NCI-H1694 treated with DMSO at 0.1 percent for 48 hours (cell line): ENCODE results near the gene CYBC1.
"Not testable (repeated sequence)": the region's sequence is repeated elsewhere in the genome, so short reads cannot be mapped to it uniquely, and the experiment has no call there.

Source experiments
- DNase-seq: peaks from one replicate; lab custom pipeline; 2025; lab: John Stamatoyannopoulos, UW

The CYBC1 gene

DNA sequence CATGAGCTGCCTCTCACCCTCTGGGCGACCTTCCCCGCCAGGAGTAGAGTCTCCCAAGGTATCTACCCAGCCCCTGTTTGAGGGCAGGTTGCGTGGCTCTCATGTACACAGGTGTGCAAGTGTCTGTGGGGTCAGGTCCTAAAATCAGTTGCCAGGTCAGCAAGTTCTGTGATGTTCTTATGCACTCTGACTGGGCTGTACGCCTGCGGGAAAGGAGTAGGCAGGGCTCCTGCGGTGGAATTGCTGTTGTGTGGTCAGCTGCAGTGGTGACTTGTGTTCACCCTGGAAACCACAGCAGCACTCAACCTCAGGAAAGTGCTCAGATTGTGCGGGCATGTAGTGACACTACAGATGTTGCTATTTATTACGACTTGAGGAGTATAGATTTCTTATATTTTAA lies 27.4 kb upstream of the CYBC1 start:
- no peak for DNase-seq

GRCh38 chr17:82475458-82475857 lies 24.9 kb upstream of the CYBC1 start:
- no peak for DNase-seq

DNA sequence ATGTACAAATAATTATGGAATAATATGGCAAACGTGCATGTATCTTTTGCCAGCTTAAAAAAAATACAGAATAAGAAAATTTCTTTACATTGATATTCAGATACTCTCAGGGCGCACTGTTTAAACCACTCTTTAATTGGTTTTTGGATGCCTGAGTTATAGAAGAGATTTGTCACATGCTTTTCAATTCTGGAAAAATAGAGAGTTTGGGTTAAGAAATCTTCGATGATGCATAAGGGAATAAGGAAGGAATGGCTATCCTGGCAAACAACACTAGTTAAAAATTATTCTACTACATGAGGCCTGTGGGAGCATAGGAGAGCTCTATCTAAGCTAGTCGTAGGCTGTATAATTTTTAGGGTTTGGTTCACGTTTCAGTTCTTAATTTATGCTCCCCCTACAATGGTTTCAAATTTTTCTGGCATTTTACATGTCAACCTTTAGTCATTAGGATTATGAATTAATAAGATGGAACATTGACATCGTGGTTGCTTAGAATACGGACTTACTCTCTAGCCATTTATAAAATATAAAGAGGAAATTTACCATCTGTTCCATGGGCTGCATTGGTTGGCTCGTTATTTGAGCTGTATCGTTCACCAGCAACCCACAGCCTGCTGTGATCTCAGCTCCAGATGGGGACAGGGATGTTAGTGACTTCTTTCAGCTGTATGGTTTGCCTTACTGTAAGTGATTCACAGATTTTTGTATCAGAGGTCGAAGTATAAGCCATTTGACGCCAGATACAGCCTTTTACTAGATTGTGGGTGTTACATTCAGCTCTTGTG lies 23.9 kb upstream of the CYBC1 start:
- DNase-seq, result peak; percentile 93

DNA sequence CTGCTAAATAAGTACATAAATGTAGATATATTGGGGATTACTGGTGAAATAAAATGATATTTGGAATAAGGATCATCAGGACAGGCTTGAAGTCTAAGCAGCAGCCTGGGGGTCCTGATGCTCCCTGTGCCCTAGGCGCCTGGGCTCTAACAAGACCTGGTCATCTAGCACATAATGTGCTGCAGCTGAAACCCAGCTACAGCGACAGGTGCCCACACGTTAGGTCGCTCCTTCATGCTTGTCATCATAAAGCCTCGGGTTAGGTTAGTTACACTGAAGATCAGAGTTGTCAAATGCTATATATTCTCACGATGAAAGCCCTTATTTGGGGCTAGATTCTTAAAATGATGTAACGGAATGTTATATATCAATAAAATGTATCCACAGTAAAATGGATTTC lies 19.5 kb upstream of the CYBC1 start:
- no peak for DNase-seq

GRCh38 chr17:82468692-82469091 lies 18.1 kb upstream of the CYBC1 start:
- DNase-seq, result no peak

DNA sequence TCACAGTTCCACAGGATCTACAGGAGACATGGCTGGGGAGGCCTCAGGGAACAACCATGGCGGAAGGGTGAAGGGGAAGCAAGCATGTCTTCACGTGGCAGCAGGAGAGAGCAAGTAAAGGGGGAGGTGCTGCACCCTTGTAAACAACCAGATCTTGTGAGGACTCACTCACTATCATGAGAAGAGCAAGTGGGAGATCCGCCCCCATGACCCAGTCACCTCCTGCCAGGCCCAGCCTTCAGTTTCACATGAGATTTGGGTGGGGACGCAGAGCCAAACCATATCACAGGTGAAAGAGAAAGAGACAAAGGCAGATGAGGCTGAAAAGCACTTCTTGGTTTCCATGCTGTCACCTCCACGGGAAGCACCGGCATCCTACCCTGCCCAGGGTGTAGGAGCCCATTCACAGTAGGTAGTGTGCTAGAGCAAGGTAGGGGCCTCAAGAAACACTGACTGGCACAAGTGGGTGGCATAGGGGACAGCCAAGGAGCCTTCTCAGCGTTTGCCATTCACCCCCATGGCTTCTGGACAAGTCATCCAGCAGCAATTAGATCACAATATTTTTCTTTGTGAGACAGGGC lies 14.6 kb upstream of the CYBC1 start:
- DNase-seq, result no peak

DNA sequence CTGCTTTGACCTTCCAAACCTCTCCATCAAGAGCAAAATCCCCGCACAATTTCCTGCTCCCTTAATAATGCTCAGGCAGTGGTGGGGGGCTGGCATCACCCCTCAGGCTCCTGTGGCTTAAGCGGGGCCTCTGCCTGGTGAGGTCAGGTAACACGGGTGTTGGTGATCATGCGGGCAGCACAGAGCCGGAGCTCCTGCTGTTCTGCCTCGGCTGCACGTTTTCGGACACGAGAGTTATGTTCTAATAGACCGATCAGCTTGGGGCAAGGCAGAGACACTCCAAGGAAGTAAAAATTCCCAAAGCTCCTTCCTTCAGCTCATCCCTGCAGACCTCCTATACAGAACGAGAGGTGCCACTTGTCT lies 14.0 kb upstream of the CYBC1 start:
- no peak for DNase-seq

DNA sequence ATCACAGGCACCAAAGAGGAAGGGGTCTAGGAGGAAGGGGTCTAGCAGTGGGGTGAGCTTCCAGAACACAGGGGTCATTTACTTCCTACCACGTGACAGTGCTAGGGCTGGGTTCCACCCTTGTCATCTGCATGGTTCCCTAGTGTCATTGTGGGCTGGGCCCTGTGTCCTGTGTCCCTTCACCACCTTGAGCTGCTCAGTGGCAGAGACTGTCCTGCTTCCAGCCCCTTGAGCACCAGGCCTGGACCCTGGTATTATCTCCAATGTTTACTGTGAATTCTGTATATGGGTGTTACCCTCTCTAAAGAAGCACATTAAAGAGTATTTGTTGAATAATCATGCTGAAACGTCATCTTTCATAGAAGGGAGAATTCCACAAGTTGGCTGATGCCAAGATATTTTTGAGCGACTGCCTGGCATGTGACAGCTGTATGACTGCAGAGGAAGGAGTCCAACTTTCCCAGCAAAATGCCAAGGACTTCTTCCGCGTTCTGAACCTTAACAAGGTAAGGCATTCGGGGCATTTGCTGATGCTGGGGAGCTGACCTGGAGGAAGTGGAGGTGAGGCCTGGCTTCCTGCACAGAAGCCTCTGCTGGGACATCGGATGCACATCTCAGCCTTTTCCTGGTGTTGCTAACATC lies 13.5 kb upstream of the CYBC1 start:
- DNase-seq, result no peak

DNA sequence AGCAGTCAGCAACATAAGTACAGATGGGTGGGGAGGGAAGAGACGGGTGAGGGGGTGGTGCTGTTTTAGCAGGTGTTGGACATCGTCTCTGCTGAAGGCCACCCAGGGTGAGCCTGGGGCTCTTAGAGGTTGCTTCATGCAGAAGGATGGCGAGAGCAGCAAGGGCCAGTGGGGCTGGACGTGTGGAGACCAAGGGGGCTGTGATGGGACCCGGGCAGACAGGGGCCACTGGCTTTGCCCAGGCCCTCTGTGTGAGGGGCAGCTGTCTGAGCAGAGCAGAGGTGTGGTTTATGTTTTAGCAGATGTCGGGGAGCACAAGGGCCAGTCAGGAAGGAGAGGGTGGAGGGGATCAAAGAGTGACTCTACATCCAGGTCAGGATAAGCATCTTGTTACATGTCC lies 12.8 kb upstream of the CYBC1 start:
- no peak for DNase-seq

- DNase-seq, result no peak
Measured at GRCh38 chr17:82461827-82462524, 11.4 kb upstream of the CYBC1 start.

DNA sequence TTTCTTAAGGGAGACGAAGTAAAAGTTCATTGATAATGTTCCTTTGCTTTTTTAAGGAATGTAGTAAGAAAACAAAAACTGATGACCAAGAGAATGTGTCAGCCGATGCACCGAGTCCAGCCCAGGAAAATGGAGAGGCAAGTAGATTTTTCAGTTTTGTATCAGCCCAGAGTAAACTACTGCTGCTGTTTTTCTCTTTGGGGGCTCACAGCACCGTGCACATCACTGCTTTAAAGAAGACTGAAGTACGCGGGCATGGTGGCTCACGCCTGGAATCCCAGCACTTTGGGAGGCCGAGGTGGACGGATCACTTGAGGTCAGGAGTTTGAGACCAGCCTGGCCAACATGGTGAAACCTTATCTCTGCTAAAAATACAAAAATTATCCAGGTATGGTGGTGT lies 9.4 kb upstream of the CYBC1 start:
- DNase-seq, result not testable (repeated sequence)

DNA sequence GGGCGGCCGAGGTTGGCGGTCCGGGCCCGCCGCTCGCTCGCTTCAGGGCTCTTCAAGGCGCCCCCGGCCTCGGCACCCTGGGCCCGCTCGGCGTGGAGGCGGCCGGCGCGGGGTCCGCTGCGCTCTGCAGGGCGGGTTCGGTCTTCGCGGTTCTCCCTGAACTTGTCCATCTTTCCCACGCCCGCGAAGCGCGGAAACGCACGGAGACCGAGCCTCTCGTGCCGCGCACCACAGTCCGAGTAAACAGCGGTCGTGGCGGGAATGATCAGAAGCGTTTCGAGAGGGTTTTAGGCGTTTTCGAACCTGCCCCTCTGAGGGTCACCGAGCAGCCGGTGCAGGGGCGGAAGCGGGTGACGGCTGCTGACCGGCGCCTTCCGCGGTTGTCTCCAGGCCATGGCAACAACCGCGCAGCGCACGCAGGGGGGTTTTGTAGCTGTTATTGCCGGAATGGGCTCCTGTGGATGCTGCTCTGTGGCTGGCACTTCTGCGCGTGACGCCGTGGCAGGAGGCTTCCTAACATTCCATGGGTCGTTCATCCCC lies 8.4 kb upstream of the CYBC1 start:
- no peak for DNase-seq

DNA sequence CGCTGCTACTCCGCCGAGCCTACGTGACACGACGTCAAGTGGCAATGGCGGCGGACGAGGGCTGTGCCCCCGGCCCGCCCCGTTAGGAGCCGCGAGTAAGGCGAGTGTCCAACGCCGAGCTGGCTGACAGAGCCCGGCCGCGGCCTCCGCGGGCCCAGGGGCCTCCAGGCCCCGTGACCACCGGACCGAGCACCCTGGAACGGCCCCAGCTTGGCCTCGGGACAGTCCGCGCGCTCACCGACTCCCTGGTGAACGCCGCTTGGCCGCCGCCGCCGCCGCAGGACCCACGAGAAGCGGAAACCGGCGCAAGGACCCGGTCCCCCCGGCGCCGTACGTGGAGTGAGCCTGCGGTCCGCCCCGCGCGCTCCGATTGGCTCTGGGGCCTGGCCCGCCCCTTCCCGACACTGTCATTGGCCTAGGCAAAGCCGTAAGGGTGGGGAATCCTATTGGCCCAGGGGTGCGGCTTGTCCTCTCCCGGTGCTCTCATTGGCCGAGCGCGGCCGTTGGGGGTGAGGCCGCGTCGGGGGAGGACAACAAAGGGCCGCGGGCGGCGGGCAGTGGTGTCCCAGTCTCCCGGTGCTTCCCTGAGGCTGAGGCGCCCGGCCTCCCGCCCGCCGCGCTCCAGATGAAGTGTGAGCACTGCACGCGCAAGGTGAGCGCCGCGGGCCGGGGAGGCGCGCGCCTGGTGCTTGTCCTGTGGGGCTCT lies 7.8 kb upstream of the CYBC1 start, which contains the start of gene NARF:
NARF (plus strand) TSS at position 563 of the 706 bp plus-strand sequence; CDS start at position 626, 63 bp downstream.
- DNase-seq, result peak; percentile 99

DNA sequence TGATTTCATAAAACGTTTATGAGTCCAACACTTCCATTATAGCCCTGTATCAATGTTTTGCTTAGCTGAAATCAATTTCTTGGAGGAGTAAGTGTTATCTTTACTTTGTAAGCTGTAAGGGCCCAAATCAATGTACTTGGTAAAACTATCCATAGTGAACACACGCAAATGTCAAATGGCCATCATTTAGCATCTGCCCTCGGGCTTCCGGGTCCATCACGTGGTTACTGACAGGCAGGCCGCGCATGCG lies 7.3 kb upstream of the CYBC1 start:
- peak; percentile 97 for DNase-seq

GRCh38 chr17:82457073-82457928 lies 6.7 kb upstream of the CYBC1 start:
- no peak for DNase-seq

DNA sequence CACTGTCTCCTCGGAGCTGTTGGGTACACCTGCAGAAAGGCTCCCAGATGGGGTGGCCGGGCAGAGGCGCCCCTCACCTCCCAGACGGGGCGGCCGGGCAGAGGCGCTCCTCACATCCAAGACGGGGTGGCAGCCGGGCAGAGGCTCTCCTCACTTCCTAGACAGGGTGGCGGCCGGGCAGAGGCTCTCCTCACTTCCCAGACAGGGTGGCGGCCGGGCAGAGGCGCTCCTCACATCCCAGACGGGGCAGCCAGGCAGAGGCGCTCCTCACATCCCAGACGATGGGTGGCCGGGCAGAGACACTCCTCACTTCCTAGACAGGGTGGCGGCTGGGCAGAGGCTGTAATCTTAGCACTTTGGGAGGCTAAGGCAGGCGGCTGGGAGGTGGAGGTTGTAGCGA lies 3.2 kb upstream of the CYBC1 start:
- DNase-seq, result not testable (repeated sequence)

- not testable (repeated sequence) for DNase-seq
Measured at GRCh38 chr17:82453151-82453550, 2.6 kb upstream of the CYBC1 start.

DNA sequence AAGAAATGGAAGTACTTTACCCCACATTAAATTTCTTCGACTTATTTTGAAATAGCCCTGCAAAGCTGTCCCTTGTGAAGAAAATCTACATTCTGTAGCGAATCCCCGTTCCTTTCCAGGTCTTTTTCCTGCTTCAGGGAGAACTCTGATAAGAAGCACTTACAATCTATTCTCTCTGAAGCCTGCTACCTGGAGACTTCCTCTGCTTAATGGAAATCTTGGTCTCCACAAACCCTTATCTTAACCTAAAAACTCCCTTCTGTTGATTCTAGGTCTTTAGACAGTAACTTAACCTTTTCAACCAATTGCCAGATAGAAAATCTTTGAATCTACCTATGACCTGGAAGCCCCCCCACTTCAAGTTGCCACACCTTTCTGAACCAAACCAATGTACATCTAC lies 1.6 kb upstream of the CYBC1 start:
- DNase-seq, result no peak

DNA sequence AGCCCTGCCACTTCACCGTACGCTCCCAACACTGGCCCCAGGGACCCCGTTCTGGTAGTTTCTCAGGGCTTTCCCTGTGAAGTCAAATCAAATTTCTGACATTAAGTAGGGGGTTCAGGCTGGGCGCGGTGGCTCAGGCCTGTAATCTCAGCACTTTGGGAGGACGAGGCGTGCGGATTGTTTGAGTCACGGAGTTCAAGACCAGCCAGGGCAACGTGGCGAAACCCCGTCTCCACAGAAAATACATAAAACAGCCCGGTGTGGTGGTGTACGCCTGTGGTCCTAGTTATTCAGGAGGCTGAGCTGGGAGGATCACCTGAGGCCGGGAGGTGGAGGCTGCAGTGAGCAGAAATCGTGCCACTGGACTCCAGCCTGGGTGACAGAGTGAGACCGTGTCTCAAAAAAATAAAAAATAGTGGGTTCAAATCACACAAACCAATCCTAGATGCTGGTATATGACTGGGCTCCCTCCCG lies 632 bp downstream of the CYBC1 start:
- DNase-seq, result no peak

DNA sequence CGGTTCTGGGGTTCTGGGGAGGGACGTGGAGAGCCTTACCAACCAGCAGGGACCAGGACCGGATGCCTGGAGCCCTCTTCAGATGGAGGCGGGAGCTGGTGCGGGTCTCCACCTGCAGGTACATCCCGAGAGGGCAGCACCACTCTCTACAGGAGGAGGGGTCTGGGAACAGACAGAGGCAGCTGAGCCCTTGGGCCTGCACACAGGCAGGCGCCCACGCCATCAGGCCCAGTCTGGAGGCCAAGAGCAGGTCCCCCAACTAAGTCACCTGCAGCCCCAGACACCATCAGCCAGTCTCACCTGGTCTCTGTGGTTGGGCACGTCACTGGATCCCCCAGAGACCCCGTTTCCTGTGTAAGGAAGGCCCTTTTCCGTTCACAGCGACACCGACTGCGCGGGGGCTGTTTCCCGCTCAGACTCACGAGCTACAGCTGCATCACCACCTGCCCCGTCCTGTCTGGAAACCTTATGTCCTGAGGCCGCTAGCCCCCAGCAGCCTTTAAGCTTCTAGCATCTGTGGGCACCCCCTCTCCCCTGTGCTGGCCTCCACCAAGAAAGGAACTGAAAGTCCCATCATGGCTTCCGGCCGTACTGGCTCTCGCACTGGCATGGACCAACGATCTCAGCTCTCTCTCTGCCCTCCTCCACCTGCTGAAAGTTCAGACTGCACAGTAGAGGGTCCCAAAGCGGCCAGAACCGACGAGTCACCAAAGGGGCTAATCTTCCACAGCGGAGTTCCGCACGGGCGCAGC lies 1.2 kb downstream of the CYBC1 start:
- DNase-seq, result no peak
